AG04450 (cell line): ENCODE results near the gene GRAP. TPM values are rescaled to one million over a fixed set of nuclear protein-coding genes. Genes with fewer than 3 reads are reported as not detected.
A peak's percentile ranks its signal among the peaks of the same experiment; 100 is the strongest.

Experiments
- CTCF ChIA-PET: fragments of 300-600, 350-600 bp; formaldehyde crosslinking; extraction: SDS; loops from one replicate; lab custom pipeline; 2022; ENCODE audit warnings: antibody characterized with exemption, inconsistent platforms; lab: Charles Lee
- POLR2A ChIA-PET: fragments of 350-600 bp; formaldehyde crosslinking; extraction: SDS; loops from one replicate; lab custom pipeline; 2021; ENCODE audit warnings: antibody characterized with exemption, inconsistent platforms; lab: Yijun Ruan, JAX
- DNase-seq: peaks from one replicate; pipeline ENCODE4 v3.0.0-alpha.2; 2011; ENCODE audit warnings: low read depth, low spot score
- H3K27ac ChIP-seq: one replicate; pipeline ENCODE4 v1.5.1; 2012; ENCODE audit warnings: low read depth, low read length, control low read depth
- H3K27me3 ChIP-seq: one replicate; pipeline ENCODE4 v1.6.0; 2012; ENCODE audit warnings: low read length; ENCODE audit not compliant: control insufficient read depth, insufficient read depth
- H3K4me3 ChIP-seq: 2 replicates; pipeline ENCODE4 v1.5.1; 2011; ENCODE audit warnings: mild to moderate bottlenecking, low read depth, low read length, control low read depth
- H3K9me3 ChIP-seq: 2 replicates; pipeline ENCODE4 v1.5.1; 2012; ENCODE audit warnings: low read length; ENCODE audit not compliant: control insufficient read depth, insufficient read depth
- polyA plus RNA-seq: library from polyadenylated mRNA; depleted of rRNA; stranded (reverse); fragments of >200 nt; gene quantifications from 2 replicates; pipeline ENCODE4 v1.2.3, GENCODE V29; 2011
- TF ChIP-seq, protein P1 (sequence below): IDR thresholded peaks from 2 replicates; pipeline ENCODE4 v1.5.1; 2011; ENCODE audit warnings: low read depth, low read length, control low read depth, inconsistent platforms

Gene GRAP
- polyA plus RNA-seq, 1 experiment = 0.15 TPM

DNA sequence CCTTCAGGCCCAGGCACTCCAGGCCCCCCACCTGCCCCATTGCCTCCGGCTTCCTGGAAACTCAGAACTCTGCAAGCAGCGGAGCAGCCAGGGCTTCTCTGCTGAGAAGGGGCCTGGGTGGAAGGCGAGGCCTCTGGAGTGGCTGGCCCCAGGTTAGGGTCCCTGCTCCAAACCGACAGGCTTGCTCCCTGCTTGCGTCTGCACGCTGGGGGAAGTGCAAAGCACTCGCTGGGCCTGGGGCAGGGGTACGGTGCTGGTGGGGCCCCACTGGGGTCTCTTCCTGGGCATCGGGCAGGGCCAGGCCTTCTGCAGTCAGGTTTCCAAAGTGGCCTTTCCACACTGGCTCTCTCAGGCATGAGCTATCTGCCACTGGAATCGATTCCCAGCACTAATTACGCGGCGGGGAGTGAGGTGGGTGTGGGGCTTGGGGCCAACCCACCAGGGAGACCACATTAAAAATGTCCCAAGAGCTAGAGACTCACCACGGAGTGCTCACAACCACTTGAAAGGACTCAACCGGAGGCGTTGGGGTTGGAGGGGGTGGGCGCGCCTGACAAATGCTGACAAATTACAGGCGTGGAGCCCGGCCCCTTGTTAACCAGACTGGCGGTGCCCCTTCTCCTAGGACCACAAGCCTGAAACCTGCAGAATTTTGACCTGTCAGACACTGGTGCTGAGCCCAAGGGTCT lies 60.1 kb downstream of the GRAP start:
- H3K4me3 ChIP-seq = no peak overlapping the region
- H3K27me3 ChIP-seq = no peaks in the 10 kb centered on the region
- DNase-seq = no peak
- CTCF ChIA-PET = no interaction called here
- no peak overlapping the region for H3K27ac ChIP-seq
- POLR2A ChIA-PET = no interaction called here
- TF ChIP-seq, protein P1, sequence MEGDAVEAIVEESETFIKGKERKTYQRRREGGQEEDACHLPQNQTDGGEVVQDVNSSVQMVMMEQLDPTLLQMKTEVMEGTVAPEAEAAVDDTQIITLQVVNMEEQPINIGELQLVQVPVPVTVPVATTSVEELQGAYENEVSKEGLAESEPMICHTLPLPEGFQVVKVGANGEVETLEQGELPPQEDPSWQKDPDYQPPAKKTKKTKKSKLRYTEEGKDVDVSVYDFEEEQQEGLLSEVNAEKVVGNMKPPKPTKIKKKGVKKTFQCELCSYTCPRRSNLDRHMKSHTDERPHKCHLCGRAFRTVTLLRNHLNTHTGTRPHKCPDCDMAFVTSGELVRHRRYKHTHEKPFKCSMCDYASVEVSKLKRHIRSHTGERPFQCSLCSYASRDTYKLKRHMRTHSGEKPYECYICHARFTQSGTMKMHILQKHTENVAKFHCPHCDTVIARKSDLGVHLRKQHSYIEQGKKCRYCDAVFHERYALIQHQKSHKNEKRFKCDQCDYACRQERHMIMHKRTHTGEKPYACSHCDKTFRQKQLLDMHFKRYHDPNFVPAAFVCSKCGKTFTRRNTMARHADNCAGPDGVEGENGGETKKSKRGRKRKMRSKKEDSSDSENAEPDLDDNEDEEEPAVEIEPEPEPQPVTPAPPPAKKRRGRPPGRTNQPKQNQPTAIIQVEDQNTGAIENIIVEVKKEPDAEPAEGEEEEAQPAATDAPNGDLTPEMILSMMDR = no peak
- no peaks in the 10 kb centered on the region for H3K9me3 ChIP-seq

DNA sequence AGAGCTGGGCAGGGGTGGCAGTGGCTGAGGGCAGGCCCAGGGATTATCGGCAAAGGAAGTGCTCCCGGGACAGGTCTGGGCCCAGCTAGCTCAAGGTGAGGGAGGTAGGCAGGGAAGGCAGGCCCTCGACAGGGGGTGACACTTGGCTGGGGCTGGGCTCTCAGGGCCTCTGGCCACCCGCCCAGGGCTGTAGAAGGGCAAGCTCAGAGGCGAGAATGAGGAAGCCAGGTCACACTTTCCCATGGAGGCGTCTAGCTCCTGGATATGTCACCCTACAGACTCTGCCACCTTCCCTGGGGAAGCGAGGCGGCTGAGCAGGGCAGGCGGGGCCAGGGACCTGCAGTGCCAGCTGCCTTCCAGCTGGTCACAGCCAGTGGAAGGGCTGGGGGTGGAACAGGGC lies 61.3 kb downstream of the GRAP start:
- CTCF ChIA-PET = no interaction called here

DNA sequence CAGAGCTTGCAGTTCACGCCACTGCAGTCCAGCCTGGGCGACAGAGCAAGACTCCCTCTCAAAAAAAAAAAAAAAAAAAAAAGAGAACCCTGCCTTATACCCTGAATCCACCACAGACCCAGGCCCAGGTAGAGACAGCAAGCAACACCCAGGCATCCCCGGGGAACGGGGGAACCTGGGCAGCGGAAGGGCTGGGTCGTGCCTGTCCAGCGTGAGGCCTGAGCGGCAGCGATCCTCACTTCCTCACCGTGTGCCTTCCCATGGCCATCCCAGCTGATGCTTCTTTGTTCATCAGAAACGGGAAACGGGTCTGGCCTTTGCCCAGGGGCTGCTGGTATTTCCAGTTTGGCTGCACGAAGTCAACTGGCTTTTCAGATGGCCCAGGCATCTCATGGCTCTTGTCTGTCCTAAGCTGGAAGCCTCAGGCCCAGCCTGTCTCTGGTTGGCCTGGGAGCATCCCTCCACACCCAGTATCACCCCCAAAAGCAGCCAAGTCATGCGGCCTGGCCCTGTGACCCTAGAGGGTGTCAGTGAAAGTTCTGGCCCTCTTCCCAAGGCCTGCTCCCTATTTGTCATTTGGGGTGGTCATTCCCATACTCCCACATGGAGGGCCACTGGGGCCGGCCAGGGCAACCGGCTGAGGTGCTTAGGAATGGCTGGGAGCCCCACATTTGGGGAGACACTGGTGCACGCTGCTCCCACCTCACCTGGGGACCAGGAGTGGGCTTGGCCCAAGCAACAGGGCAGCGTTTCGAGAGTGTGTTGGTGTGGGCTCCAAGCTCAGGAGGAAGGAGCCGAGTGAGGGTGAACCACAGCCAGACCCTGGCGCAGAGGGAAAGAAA lies 62.3 kb downstream of the GRAP start:
- Histone ChIP-seq H3K4me3 (no peak overlapping the region), H3K27me3 (no peaks in the 10 kb centered on the region), H3K9me3 (no peaks in the 10 kb centered on the region; the same call in 1 of the 2 replicates), H3K27ac (no peak overlapping the region)
- ChIA-PET POLR2A (no interaction called here), CTCF (no interaction called here)
- TF ChIP-seq, protein P1 = no peak
- DNase-seq = no peak

More for the DNA sequence above, 61.3 kb downstream of the GRAP start:
- H3K27ac ChIP-seq = no peak overlapping the region
- H3K27me3 ChIP-seq = no peaks in the 10 kb centered on the region
- POLR2A ChIA-PET = interaction anchor here (0.6 to 0.9 kb wide), 2 partner anchors 9 to 28 kb away, joined by 3 read pairs; no protein-coding TSS in a partner anchor
- no peak overlapping the region for H3K4me3 ChIP-seq
- TF ChIP-seq, protein P1 = no peak
- no peaks in the 10 kb centered on the region; the same call in 1 of the 2 replicates for H3K9me3 ChIP-seq
- DNase-seq = no peak

DNA sequence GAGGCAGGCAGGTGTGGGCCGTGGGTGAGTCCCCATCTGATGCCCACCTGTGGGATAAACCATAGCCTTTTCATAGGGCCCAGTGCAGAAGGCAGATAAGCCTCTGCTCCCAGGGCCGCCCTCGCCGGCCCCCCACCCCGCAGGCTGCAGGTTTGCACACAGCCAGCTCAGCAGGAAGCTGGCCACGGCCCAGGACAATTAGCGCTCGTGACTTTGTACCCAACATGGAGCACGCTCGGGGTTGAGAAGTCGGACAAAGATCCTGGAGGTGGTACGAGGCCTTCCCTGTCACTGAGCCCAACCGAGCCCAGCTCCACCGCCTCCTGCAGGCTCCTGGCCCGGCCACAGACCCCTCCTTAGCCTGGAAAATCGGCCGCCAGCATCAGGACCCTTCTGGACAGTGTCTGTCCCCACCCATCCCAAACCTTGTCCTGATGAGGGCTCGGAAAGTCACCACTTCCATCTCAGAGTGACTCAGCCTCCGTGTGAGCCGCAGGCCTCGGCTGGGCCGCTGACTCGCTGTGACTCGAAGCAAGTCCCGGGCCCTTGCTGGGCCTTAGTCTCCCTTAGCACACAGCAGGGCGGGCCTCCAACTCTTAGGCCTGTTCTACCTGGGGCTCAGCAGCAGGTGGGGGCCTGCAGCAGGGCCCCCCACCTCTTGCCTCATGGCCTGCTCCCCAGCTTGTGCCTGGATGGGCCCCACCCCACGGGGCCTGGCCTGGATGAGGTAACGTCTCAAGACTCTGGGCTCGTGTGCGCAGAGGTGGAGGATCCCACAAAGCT lies 64.9 kb downstream of the GRAP start:
- TF ChIP-seq, protein P1 = no peak
- CTCF ChIA-PET = interaction anchor here (0.9 kb wide), 1 partner anchor 21 kb away, joined by 3 read pairs; no protein-coding TSS in a partner anchor
- Histone ChIP-seq H3K9me3 (no peaks in the 10 kb centered on the region; the same call in 1 of the 2 replicates), H3K27me3 (no peaks in the 10 kb centered on the region), H3K27ac (peak overlapping the region; percentile 85), H3K4me3 (no peak overlapping the region)
- no peak for DNase-seq
- POLR2A ChIA-PET = no interaction called here
